ENCODE results near the gene GSTO2.

- TF ChIP-seq POLR2AphosphoS5 (IDR thresholded peaks at IDR 0.05; ENCODE audit: borderline replicate concordance, low read depth, low read length) (no peak), EZH2 (IDR thresholded peaks at IDR 0.05) (no peak), FOXP2 (optimal IDR thresholded peaks at IDR 0.05; ENCODE audit: control extremely low read depth, extremely low read length, insufficient read depth) (no peak)
Observed at GRCh38 chr10:104309980-104310978, 41.3 kb downstream of the GSTO2 start.

Data from SK-N-MC (cell line).